Spleen (tissue), 7 donors: ENCODE measurements around the gene CD93.

ENCODE experiments used
- CTCF ChIP-seq, 11 experiments: fragments of 200-600 bp in 7 of 11; fragments of 450-650 bp in 4 of 11; sonication (generic) in 4 of 11; IDR thresholded peaks in 8 of 11; conservative IDR thresholded peaks in 3 of 11; 1 replicate in 7 of 11; 2 replicates in 4 of 11; pipeline versions ENCODE4 v1.4.0 to v1.8.0; 2016 to 2021; ENCODE audit warnings: antibody characterized with exemption in 11 of 11, inconsistent platforms in 4 of 11, mild to moderate bottlenecking in 1 of 11
- POLR2A ChIP-seq, 3 donors: fragments of 450-650 bp; IDR thresholded peaks; one replicate each; pipeline ENCODE4 v1.5.1; 2017; ENCODE audit warnings: antibody characterized with exemption in 3 of 3, mild to moderate bottlenecking in 1 of 3
- POLR2AphosphoS5 ChIP-seq, 3 donors: sonication (generic); formaldehyde crosslinking; IDR thresholded peaks; one replicate each; pipeline ENCODE4 v1.5.1; 2017; ENCODE audit warnings: antibody characterized with exemption in 3 of 3
- donor health status: DM: no; HTN: no; CAD: no; lungs with moderate emphysema.
- donor health status: DM: no; HTN: no; CAD: no.
- donor health status: DM: no; HTN: no; CAD: no.

- TF ChIP-seq CTCF (IDR thresholded peaks at IDR 0.05 in 8 of 11, conservative IDR thresholded peaks at IDR 0.05 in 3 of 11) (no peak), POLR2AphosphoS5 (IDR thresholded peaks at IDR 0.05) (no peak), POLR2A (IDR thresholded peaks at IDR 0.05) (no peak)
Measured at GRCh38 chr20:23071996-23072395, 14.1 kb downstream of the CD93 start.
